IMR-90 (cell line): ENCODE data around the gene NXPE1. TPM values are rescaled to one million over a fixed set of nuclear protein-coding genes. Genes with fewer than 3 reads are reported as not detected.

ENCODE experiments used
- ATAC-seq: fragments of 200-7000 bp; cut with Tn5 transposase; 2 replicates; pipeline ENCODE4 v1.9.1; 2020; ENCODE audit warnings: low read depth, mild to moderate bottlenecking, moderate library complexity
- BruUV-seq: library from RNA; stranded (reverse); fragments of 400-500 nt; replicated peaks from 2 replicates; lab custom pipeline; 2021; lab: Mats Ljungman, UMichigan
- CTCF ChIA-PET: fragments of 300-600 bp; formaldehyde crosslinking; extraction: SDS; loops from one replicate; lab custom pipeline; 2021; ENCODE audit warnings: antibody characterized with exemption; lab: Yijun Ruan, JAX
- POLR2A ChIA-PET: fragments of 300-600 bp; sonication (Branson Sonifier 250); formaldehyde crosslinking; loops from one replicate; lab custom pipeline; 2022; ENCODE audit warnings: antibody characterized with exemption; ENCODE audit not compliant: unreplicated experiment; lab: Charles Lee
- DNase-seq: peaks from one replicate; pipeline ENCODE4 v3.0.0; 2013
- H2AFZ ChIP-seq: replicated peaks from 2 replicates; pipeline ENCODE3; 2013; ENCODE audit warnings: low read length, mild to moderate bottlenecking; ENCODE audit not compliant: poor library complexity
- H2AK5ac ChIP-seq: 2 replicates; pipeline ENCODE4 v1.6.1; 2013; ENCODE audit warnings: low read depth, low read length, inconsistent platforms
- H2AK9ac ChIP-seq: replicated peaks from 2 replicates; pipeline ENCODE3; 2013; ENCODE audit warnings: mild to moderate bottlenecking, low read depth, low read length, moderate library complexity; ENCODE audit not compliant: poor library complexity
- H2BK120ac ChIP-seq: 2 replicates; pipeline ENCODE4 v1.6.1; 2013; ENCODE audit warnings: low read depth, low read length, inconsistent platforms
- H2BK15ac ChIP-seq: 3 replicates; pipeline ENCODE4 v1.6.1; 2013; ENCODE audit warnings: low read depth, low read length, inconsistent platforms
- H2BK20ac ChIP-seq: 2 replicates; pipeline ENCODE4 v1.6.1; 2013; ENCODE audit warnings: low read depth, mild to moderate bottlenecking, inconsistent platforms, low read length, moderate library complexity
- H2BK5ac ChIP-seq: 2 replicates; pipeline ENCODE4 v1.6.1; 2013; ENCODE audit warnings: mild to moderate bottlenecking, low read depth, low read length, inconsistent platforms; ENCODE audit not compliant: poor library complexity, severe bottlenecking
- H3K14ac ChIP-seq: replicated peaks from 2 replicates; pipeline ENCODE4 v1.6.1; 2013; ENCODE audit warnings: low read depth, low read length, inconsistent platforms
- H3K18ac ChIP-seq: 2 replicates; pipeline ENCODE4 v1.6.1; 2013; ENCODE audit warnings: low read depth, low read length, control low read depth
- H3K23ac ChIP-seq: 2 replicates; pipeline ENCODE4 v1.6.1; 2013; ENCODE audit warnings: low read depth, low read length, inconsistent platforms
- H3K27ac ChIP-seq: 2 replicates; pipeline ENCODE4 v1.5.1; 2013; ENCODE audit warnings: mild to moderate bottlenecking, control low read depth, low read length; ENCODE audit not compliant: insufficient read depth
- H3K27me3 ChIP-seq: 2 replicates; pipeline ENCODE4 v1.6.1; 2013; ENCODE audit warnings: low read length; ENCODE audit not compliant: control insufficient read depth, insufficient read depth
- H3K36me3 ChIP-seq: 2 replicates; pipeline ENCODE4 v1.6.1; 2013; ENCODE audit warnings: low read length, mixed read lengths; ENCODE audit not compliant: control insufficient read depth, insufficient read depth
- H3K4ac ChIP-seq: 2 replicates; pipeline ENCODE4 v1.6.1; 2013; ENCODE audit warnings: low read depth, low read length, inconsistent platforms
- H3K4me1 ChIP-seq: 2 replicates; pipeline ENCODE4 v1.6.1; 2013; ENCODE audit warnings: low read length, mixed read lengths; ENCODE audit not compliant: control insufficient read depth, insufficient read depth
- H3K4me2 ChIP-seq: 2 replicates; pipeline ENCODE4 v1.6.1; 2013; ENCODE audit warnings: low read depth, mild to moderate bottlenecking, control low read depth, low read length, moderate library complexity
- H3K4me3 ChIP-seq: 2 replicates; pipeline ENCODE4 v1.5.1; 2013; ENCODE audit warnings: low read depth, mild to moderate bottlenecking, control low read depth, low read length, moderate library complexity; ENCODE audit not compliant: insufficient read depth
- H3K56ac ChIP-seq: 2 replicates; pipeline ENCODE4 v1.6.1; 2013; ENCODE audit warnings: low read length, inconsistent platforms; ENCODE audit not compliant: insufficient read depth; ENCODE audit errors: extremely low read depth
- H3K79me1 ChIP-seq, 2 experiments: 2 replicates each; pipeline ENCODE4 v1.6.1; 2013; ENCODE audit warnings: low read length in 2 of 2, inconsistent platforms in 1 of 2, low read depth in 1 of 2
- H3K9ac ChIP-seq: 2 replicates; pipeline ENCODE4 v1.6.1; 2013; ENCODE audit warnings: low read depth, low read length, control low read depth
- H3K9me1 ChIP-seq: 2 replicates; pipeline ENCODE4 v1.6.1; 2013; ENCODE audit warnings: low read length, inconsistent platforms; ENCODE audit not compliant: insufficient read depth
- H3K9me3 ChIP-seq: 2 replicates; pipeline ENCODE4 v1.6.1; 2013; ENCODE audit warnings: low read length; ENCODE audit not compliant: control insufficient read depth, insufficient read depth
- H4K20me1 ChIP-seq: 2 replicates; pipeline ENCODE4 v1.6.1; 2013; ENCODE audit warnings: low read length, inconsistent platforms; ENCODE audit not compliant: insufficient read depth
- H4K5ac ChIP-seq: 2 replicates; pipeline ENCODE4 v1.6.1; 2013; ENCODE audit warnings: mild to moderate bottlenecking, low read depth, low read length, control low read depth
- H4K8ac ChIP-seq, 2 experiments: 2 replicates each; pipeline ENCODE4 v1.6.1; 2013; ENCODE audit warnings: low read depth in 2 of 2, low read length in 2 of 2, control low read depth in 1 of 2, inconsistent platforms in 1 of 2
- H4K91ac ChIP-seq: 2 replicates; pipeline ENCODE4 v1.6.1; 2013; ENCODE audit warnings: low read depth, low read length, inconsistent platforms; ENCODE audit not compliant: insufficient read depth
- CEBPB ChIP-seq: IDR thresholded peaks from 2 replicates; pipeline ENCODE4 v1.6.1; 2012; ENCODE audit warnings: low read depth, low read length, improper control_type of control experiment
- CHD1 ChIP-seq: IDR thresholded peaks from 2 replicates; pipeline ENCODE4 v1.6.1; 2012; ENCODE audit warnings: low read depth, low read length, improper control_type of control experiment
- CTCF ChIP-seq: conservative IDR thresholded peaks from 2 replicates; pipeline ENCODE4 v1.5.1; 2012; ENCODE audit warnings: mild to moderate bottlenecking, low read depth, low read length, improper control_type of control experiment
- ELK1 ChIP-seq: fragments of 150-350 bp; IDR thresholded peaks from 2 replicates; pipeline ENCODE4 v1.6.1; 2016; ENCODE audit warnings: low read depth, mild to moderate bottlenecking, low read length, moderate library complexity, borderline replicate concordance
- FOS ChIP-seq: fragments of 150-350 bp; IDR thresholded peaks from 2 replicates; pipeline ENCODE4 v1.6.1; 2016; ENCODE audit warnings: low read depth, low read length
- MAFK ChIP-seq: IDR thresholded peaks from 2 replicates; pipeline ENCODE4 v1.6.1; 2012; ENCODE audit warnings: low read depth, low read length, improper control_type of control experiment
- MXI1 ChIP-seq: IDR thresholded peaks from 2 replicates; pipeline ENCODE4 v1.6.1; 2012; ENCODE audit warnings: low read depth, mild to moderate bottlenecking, low read length, moderate library complexity, borderline replicate concordance
- NFE2L2 ChIP-seq: fragments of 150-350 bp; IDR thresholded peaks from 2 replicates; pipeline ENCODE4 v1.6.1; 2016; ENCODE audit warnings: low read depth, mild to moderate bottlenecking, low read length
- POLR2A ChIP-seq: IDR thresholded peaks from 2 replicates; pipeline ENCODE4 v1.6.1; 2012; ENCODE audit warnings: mild to moderate bottlenecking, low read depth, low read length
- RAD21 ChIP-seq: IDR thresholded peaks from 2 replicates; pipeline ENCODE4 v1.6.1; 2012; ENCODE audit warnings: low read length, improper control_type of control experiment
- RCOR1 ChIP-seq: IDR thresholded peaks from 2 replicates; pipeline ENCODE4 v1.6.1; 2012; ENCODE audit warnings: mild to moderate bottlenecking, low read length, improper control_type of control experiment; ENCODE audit not compliant: insufficient replicate concordance
- RFX5 ChIP-seq: IDR thresholded peaks from 2 replicates; pipeline ENCODE4 v1.8.0; 2012; ENCODE audit warnings: low read depth, mild to moderate bottlenecking, low read length, moderate library complexity
- SMC3 ChIP-seq: fragments of 150-350 bp; IDR thresholded peaks from 2 replicates; pipeline ENCODE4 v1.6.1; 2016; ENCODE audit warnings: low read depth, mild to moderate bottlenecking, antibody characterized with exemption, low read length, moderate library complexity
- USF2 ChIP-seq: fragments of 150-350 bp; IDR thresholded peaks from 2 replicates; pipeline ENCODE4 v1.6.1; 2017; ENCODE audit warnings: mild to moderate bottlenecking, antibody characterized with exemption, low read length, low read depth
- WGBS, 2 experiments: methylation state at CpG; one replicate each; pipeline versions ENCODE4 v1.1.5 to v1.1.7; 2013; ENCODE audit warnings: missing lambda C conversion rate in 2 of 2; ENCODE audit not compliant: insufficient read length in 1 of 2; ENCODE audit errors: extremely low coverage in 2 of 2; 5-methylcytosine and 5-hydroxymethylcytosine counted together
- dilution Hi-C: fragments of 300-500 bp; cut with HindIII; formaldehyde crosslinking; loops from one replicate; pipeline ENCODE4 v1.14.3; 2018; ENCODE audit warnings: low sequenced_read_pairs; ENCODE audit not compliant: unreplicated experiment
- in situ Hi-C: fragments of 300-500 bp; cut with MboI; formaldehyde crosslinking; loops from 3 replicates; pipeline ENCODE4 v1.14.3; 2019; ENCODE audit warnings: low sequenced_read_pairs, inconsistent platforms, mixed read lengths
- intact Hi-C: fragments of 100-400 bp; cut with micrococcal nuclease; formaldehyde crosslinking; loops from 2 replicates; pipeline ENCODE4 v1.10.0; 2022
- polyA plus RNA-seq, 3 experiments: library from polyadenylated mRNA; depleted of rRNA; stranded (reverse); fragments of >200 nt; gene quantifications; 2 replicates each; pipeline ENCODE4 v1.2.3, GENCODE V29; 2012; ENCODE audit warnings: low replicate concordance in 1 of 3
- total RNA-seq: library from RNA; depleted of rRNA; stranded (reverse); fragments of >200 nt; gene quantifications from 2 replicates; pipeline ENCODE4 v1.2.3, GENCODE V29; 2012

NXPE1 gene
- total and polyA plus RNA-seq, 2 of the 4 experiments (the other 2 are of a cell fraction) = not detected

- no peaks in the 10 kb centered on the region for H3K79me1 ChIP-seq
- in situ Hi-C loops = no loop called here
- no peak overlapping the region for H2AFZ ChIP-seq
- H3K56ac ChIP-seq = no peak overlapping the region
- H3K27ac ChIP-seq = no peak overlapping the region
- DNase-seq (no peak), ATAC-seq (no peak; the same call in 1 of the 2 replicates)
- H3K18ac ChIP-seq = no peak overlapping the region
- TF ChIP-seq ELK1 = no peak
- no peak for TF ChIP-seq CTCF
- no peak for TF ChIP-seq MXI1
- TF ChIP-seq FOS = no peak
- no peak for TF ChIP-seq USF2
- TF ChIP-seq RCOR1 = no peak
- TF ChIP-seq NFE2L2 = no peak
- TF ChIP-seq RAD21 = no peak
- TF ChIP-seq CHD1 = no peak
- no peak for TF ChIP-seq CEBPB
- no peak for TF ChIP-seq MAFK
- TF ChIP-seq RFX5 = no peak
- no peak for TF ChIP-seq POLR2A
- TF ChIP-seq SMC3 = no peak
- no peaks in the 10 kb centered on the region for H3K9me1 ChIP-seq
- BruUV-seq = no TSS peak
- CTCF ChIA-PET = no interaction called here
- no peaks in the 10 kb centered on the region for H4K20me1 ChIP-seq
- no peak overlapping the region for H3K23ac ChIP-seq
- no peak overlapping the region for H2AK9ac ChIP-seq
- no peak overlapping the region for H4K91ac ChIP-seq
- H2AK5ac ChIP-seq = no peak overlapping the region
- no peak overlapping the region for H3K9ac ChIP-seq
- no peaks in the 10 kb centered on the region for H3K36me3 ChIP-seq
- H3K14ac ChIP-seq = no peak overlapping the region
- dilution Hi-C loops = no loop called here
- no peaks in the 10 kb centered on the region; the same call in none of the 2 replicates for H3K4me1 ChIP-seq
- POLR2A ChIA-PET = no interaction called here
- intact Hi-C loops = no loop called here
- H2BK20ac ChIP-seq = no peak overlapping the region
- H3K27me3 ChIP-seq = no peaks in the 10 kb centered on the region
- no peak overlapping the region for H2BK5ac ChIP-seq
- H2BK15ac ChIP-seq = no peak overlapping the region
- WGBS, 2 experiments = no CpG with 5 or more reads among the region's 1 CpG
- no peak overlapping the region for H3K4me2 ChIP-seq
- no peak overlapping the region for H2BK120ac ChIP-seq
- no peak overlapping the region for H4K8ac ChIP-seq
- no peak overlapping the region for H3K4ac ChIP-seq
- H3K9me3 ChIP-seq = no peaks in the 10 kb centered on the region
- no peak overlapping the region for H3K4me3 ChIP-seq
- no peak overlapping the region for H4K5ac ChIP-seq
Observed at GRCh38 chr11:114482114-114482513, 77.6 kb downstream of the NXPE1 start.
